Mucosa of descending colon (tissue), 3 donors: Measurements from ENCODE around the gene SLC16A5. TPM values are rescaled to one million over a fixed set of nuclear protein-coding genes. Genes with fewer than 3 reads are reported as not detected.

ENCODE experiments used
- ATAC-seq: fragments of 200-7000 bp; cut with Tn5 transposase; one replicate; pipeline ENCODE4 v1.9.1; 2020; ENCODE audit warnings: mild to moderate bottlenecking, moderate library complexity
- DNase-seq, 3 donors: peaks; one replicate each; pipeline ENCODE4 v3.0.0-alpha.2; 2020
- H3K36me3 ChIP-seq: fragments of 200-600 bp; one replicate; pipeline ENCODE4 v1.8.0; 2021; ENCODE audit warnings: low read depth, mild to moderate bottlenecking
- H3K4me1 ChIP-seq: fragments of 200-600 bp; one replicate; pipeline ENCODE4 v1.8.0; 2021; ENCODE audit warnings: low read depth, mild to moderate bottlenecking
- H3K4me3 ChIP-seq: fragments of 200-600 bp; one replicate; pipeline ENCODE4 v1.8.0; 2021; ENCODE audit warnings: mild to moderate bottlenecking
- H3K9me3 ChIP-seq: fragments of 200-600 bp; one replicate; pipeline ENCODE4 v1.8.0; 2021; ENCODE audit warnings: mild to moderate bottlenecking
- CTCF ChIP-seq: fragments of 200-600 bp; IDR thresholded peaks from one replicate; pipeline ENCODE4 v1.8.0; 2022; ENCODE audit warnings: antibody characterized with exemption, mild to moderate bottlenecking
- intact Hi-C, 2 donors: fragments of 100-400 bp; cut with DNase I in 1 of 2; cut with micrococcal nuclease in 1 of 2; formaldehyde crosslinking; loops; one replicate each; pipeline versions ENCODE4 v1.11.0 to v1.11.1; 2022; cut with DNase I, micrococcal nuclease
- total RNA-seq, 3 donors: library from RNA; stranded (reverse); fragmentation: NEBNext Ultra II Directional in 2 of 3; extraction: Animal tissue kit (Norgen Biotek cat#: 25700) in 2 of 3; gene quantifications; one replicate each; pipeline versions ENCODE4 v1.2.1 to v1.2.4, GENCODE V29; 2021 to 2023
- donor health status: DM: no; HTN: no; CAD: no; lungs with moderate emphysema.
- donor health status: DM: no; HTN: no; CAD: no.
- donor health status: DM: no; HTN: yes; CAD: no.

SLC16A5 gene
- total RNA-seq, 3 donors from 2014 or later = 18.2 to 58.8 (median 26.4) TPM

GRCh38 chr17:75073618-75074047 is 14.1 kb upstream of the SLC16A5 start:
- peak in 2 of 3 donors; percentile 50 to 56 for DNase-seq
- peak; percentile 60 for ATAC-seq
- Histone ChIP-seq H3K36me3 (no peaks in the 10 kb centered on the region), H3K4me3 (no peak overlapping the region), H3K9me3 (no peaks in the 10 kb centered on the region), H3K4me1 (peaks cover 29% of the 10 kb centered on the region)
- intact Hi-C loops = no loop called here
- TF ChIP-seq CTCF = no peak

GRCh38 chr17:75074532-75074931 is 13.2 kb upstream of the SLC16A5 start:
- DNase-seq (no peak), ATAC-seq (no peak)
- H3K36me3 ChIP-seq = no peaks in the 10 kb centered on the region
- intact Hi-C loops = no loop called here
- H3K4me3 ChIP-seq = no peak overlapping the region
- H3K9me3 ChIP-seq = no peaks in the 10 kb centered on the region
- peaks cover 38% of the 10 kb centered on the region for H3K4me1 ChIP-seq
- TF ChIP-seq CTCF = no peak

GRCh38 chr17:75075597-75076336 is 12.0 kb upstream of the SLC16A5 start:
- DNase-seq (no peak), ATAC-seq (no peak)
- intact Hi-C loops = no loop called here
- Histone ChIP-seq H3K9me3 (no peaks in the 10 kb centered on the region), H3K4me1 (peaks cover 46% of the 10 kb centered on the region), H3K36me3 (no peaks in the 10 kb centered on the region), H3K4me3 (no peak overlapping the region)
- TF ChIP-seq CTCF = no peak

- no peaks in the 10 kb centered on the region for H3K36me3 ChIP-seq
- ATAC-seq = peak; percentile 38
- intact Hi-C loops = no loop called here
- TF ChIP-seq CTCF = no peak
- peaks cover 46% of the 10 kb centered on the region for H3K4me1 ChIP-seq
- no peak overlapping the region for H3K4me3 ChIP-seq
- no peaks in the 10 kb centered on the region for H3K9me3 ChIP-seq
- peak; percentile 67 to 83 (median 82) for DNase-seq
Observed at GRCh38 chr17:75077072-75077495, 10.7 kb upstream of the SLC16A5 start.

GRCh38 chr17:75077496-75078283 is 10.1 kb upstream of the SLC16A5 start:
- ATAC-seq (peak; percentile 79), DNase-seq (peak; percentile 71 to 85 (median 76))
- Histone ChIP-seq H3K9me3 (no peaks in the 10 kb centered on the region), H3K4me3 (no peak overlapping the region), H3K4me1 (peaks cover 46% of the 10 kb centered on the region), H3K36me3 (no peaks in the 10 kb centered on the region)
- peak; percentile 20 for TF ChIP-seq CTCF
- intact Hi-C loops = no loop called here
